GM23338 (cell line): Measurements from ENCODE around the gene MRPS17. TPM values are rescaled to one million over a fixed set of nuclear protein-coding genes. Genes with fewer than 3 reads are reported as not detected.

Experiments
- ATAC-seq: fragments of 200-7000 bp; cut with Tn5 transposase; 3 replicates; pipeline ENCODE4 v1.9.1; 2020
- DNase-seq: peaks from one replicate; pipeline ENCODE4 v3.0.0-alpha.2; 2015; ENCODE audit warnings: low spot score
- H2AFZ ChIP-seq: fragments of 200-600 bp; sonication (generic); 2 replicates; pipeline ENCODE4 v1.8.0; 2016; ENCODE audit warnings: antibody characterized with exemption, mild to moderate bottlenecking, moderate library complexity
- H3F3A ChIP-seq: fragments of 200-600 bp; sonication (generic); replicated peaks from 2 replicates; pipeline ENCODE4 v1.8.0; 2017; ENCODE audit warnings: antibody characterized with exemption, mixed run types, low read depth
- H3K27ac ChIP-seq: fragments of 200-600 bp; sonication (generic); 2 replicates; pipeline ENCODE4 v1.6.1; 2016; ENCODE audit warnings: low read depth
- H3K27me3 ChIP-seq: fragments of 200-600 bp; sonication (generic); 2 replicates; pipeline ENCODE4 v1.8.0; 2016; ENCODE audit warnings: mild to moderate bottlenecking, mixed run types, moderate library complexity; ENCODE audit not compliant: insufficient read depth
- H3K36me3 ChIP-seq: fragments of 200-600 bp; sonication (generic); 2 replicates; pipeline ENCODE4 v1.8.0; 2016; ENCODE audit warnings: mild to moderate bottlenecking; ENCODE audit not compliant: insufficient read depth
- H3K4me1 ChIP-seq: fragments of 200-600 bp; sonication (generic); 2 replicates; pipeline ENCODE4 v1.8.0; 2016; ENCODE audit warnings: mild to moderate bottlenecking, moderate library complexity; ENCODE audit not compliant: insufficient read depth
- H3K4me2 ChIP-seq: fragments of 200-600 bp; sonication (generic); 2 replicates; pipeline ENCODE4 v1.7.1; 2017; ENCODE audit warnings: mixed run types
- H3K4me3 ChIP-seq: fragments of 200-600 bp; sonication (generic); 2 replicates; pipeline ENCODE4 v1.6.1; 2016; ENCODE audit warnings: mixed run types
- H3K79me2 ChIP-seq: fragments of 200-600 bp; sonication (generic); replicated peaks from 2 replicates; pipeline ENCODE4 v1.8.0; 2017; ENCODE audit warnings: mild to moderate bottlenecking; ENCODE audit not compliant: insufficient read depth
- H3K9me2 ChIP-seq: fragments of 200-600 bp; sonication (generic); 2 replicates; pipeline ENCODE4 v1.8.0; 2017; ENCODE audit not compliant: insufficient read depth
- H4K20me1 ChIP-seq: fragments of 200-600 bp; sonication (generic); replicated peaks from 2 replicates; pipeline ENCODE4 v1.8.0; 2017; ENCODE audit warnings: mild to moderate bottlenecking; ENCODE audit not compliant: insufficient read depth
- H3K27ac Mint-ChIP-seq: 2 replicates; pipeline ENCODE4 v1.8.0; 2020; ENCODE audit warnings: inconsistent platforms, mild to moderate bottlenecking, moderate library complexity, mixed read lengths
- H3K27me3 Mint-ChIP-seq: 3 replicates; pipeline ENCODE4 v1.8.0; 2022; ENCODE audit warnings: low read depth, mild to moderate bottlenecking, moderate library complexity, mixed read lengths, inconsistent platforms; ENCODE audit not compliant: insufficient read depth, poor library complexity
- H3K36me3 Mint-ChIP-seq: 3 replicates; pipeline ENCODE4 v1.8.0; 2021; ENCODE audit warnings: low read depth, mild to moderate bottlenecking, inconsistent platforms, moderate library complexity, mixed read lengths
- H3K4me1 Mint-ChIP-seq: 3 replicates; pipeline ENCODE4 v1.8.0; 2020; ENCODE audit warnings: mild to moderate bottlenecking, inconsistent platforms, mixed read lengths
- H3K4me3 Mint-ChIP-seq: 3 replicates; pipeline ENCODE4 v1.8.0; 2021; ENCODE audit warnings: moderate library complexity, mild to moderate bottlenecking, inconsistent platforms, mixed read lengths
- H3K9me3 Mint-ChIP-seq: 3 replicates; pipeline ENCODE4 v1.8.0; 2020; ENCODE audit warnings: moderate library complexity, mild to moderate bottlenecking, inconsistent platforms, mixed read lengths
- CTCF ChIP-seq, 2 experiments: fragments of 200-600 bp in 1 of 2; sonication (generic) in 1 of 2; conservative IDR thresholded peaks; 2 replicates each; pipeline versions ENCODE4 v1.5.1 to v1.6.1; 2016 to 2017; ENCODE audit warnings: antibody characterized with exemption in 2 of 2, low read depth in 2 of 2, mild to moderate bottlenecking in 2 of 2, moderate library complexity in 1 of 2
- ETS1 ChIP-seq: IDR thresholded peaks from 2 replicates; pipeline ENCODE4 v1.6.1; 2016; ENCODE audit warnings: antibody characterized with exemption
- EZH2 ChIP-seq: fragments of 200-600 bp; sonication (generic); IDR thresholded peaks from one replicate; pipeline ENCODE4 v1.8.0; 2017; ENCODE audit warnings: antibody characterized with exemption, mild to moderate bottlenecking, low read depth; ENCODE audit not compliant: unreplicated experiment
- JUNB ChIP-seq: IDR thresholded peaks from one replicate; pipeline ENCODE4 v1.6.1; 2016; ENCODE audit warnings: antibody characterized with exemption; ENCODE audit not compliant: unreplicated experiment
- NANOG ChIP-seq: IDR thresholded peaks from 2 replicates; pipeline ENCODE4 v1.6.1; 2016; ENCODE audit warnings: antibody characterized with exemption, borderline replicate concordance
- POLR2AphosphoS5 ChIP-seq: IDR thresholded peaks from 2 replicates; pipeline ENCODE4 v1.6.1; 2016; ENCODE audit warnings: antibody characterized with exemption, low read depth
- STAT1 ChIP-seq: IDR thresholded peaks from one replicate; pipeline ENCODE4 v1.6.1; 2016; ENCODE audit warnings: antibody characterized with exemption; ENCODE audit not compliant: unreplicated experiment
- ZNF331 ChIP-seq: fragments of 250-450 bp; sonication (Bioruptor Pico); IDR thresholded peaks from 2 replicates; pipeline ENCODE4 v1.5.0; 2020; ENCODE audit warnings: low read depth, mild to moderate bottlenecking, moderate library complexity
- polyA plus RNA-seq: library from polyadenylated mRNA; unstranded; fragments of >200 nt; fragmentation: Nextera tagmentation; extraction: Ambion mirVana; gene quantifications from 2 replicates; pipeline ENCODE4 v1.2.1, GENCODE V29; 2016
- total RNA-seq: library from RNA; depleted of rRNA; stranded (reverse); fragments of >200 nt; shearing (Covaris generic); gene quantifications from 2 replicates; pipeline ENCODE4 v1.2.3, GENCODE V29; 2014

MRPS17 gene
- total and polyA plus RNA-seq, 2 experiments from 2014 or later: 14.6 to 100 TPM

GRCh38 chr7:55965805-55966421 is 14.2 kb downstream of the MRPS17 start (continued):
- no peak for TF ChIP-seq ETS1
- no peak for TF ChIP-seq NANOG
- no peak for TF ChIP-seq CTCF (conservative IDR thresholded peaks at IDR 0.05; ENCODE audit: low read depth in 2 of 2)
- no peak for TF ChIP-seq POLR2AphosphoS5
- no peak for TF ChIP-seq JUNB
- TF ChIP-seq ZNF331: no peak

- peaks cover 20% of the 10 kb centered on the region; the same call in 2 of the 3 replicates for H3K4me1 Mint-ChIP-seq
- ATAC-seq (no peak), DNase-seq (no peak)
- Histone ChIP-seq H3K27ac (peak overlapping the region; percentile 59; the same call in 1 of the 2 replicates), H2AFZ (no peak overlapping the region), H3F3A (0 out of 2 replicates have a peak, but pooled peaks cover 3% of the 10 kb centered on the region), H3K27me3 (peaks cover 13% of the 10 kb centered on the region), H3K4me1 (no peaks in the 10 kb centered on the region), H4K20me1 (no peaks in the 10 kb centered on the region; the same call in none of the 2 replicates), H3K79me2 (peaks cover 40% of the 10 kb centered on the region), H3K4me3 (no peak overlapping the region), H3K9me2 (no peaks in the 10 kb centered on the region), H3K36me3 (no peaks in the 10 kb centered on the region; the same call in 1 of the 2 replicates), H3K4me2 (no peak overlapping the region)
- H3K27me3 Mint-ChIP-seq: peaks cover 22% of the 10 kb centered on the region
- H3K36me3 Mint-ChIP-seq: peaks cover 10% of the 10 kb centered on the region
- TF ChIP-seq EZH2: no peak
- TF ChIP-seq CTCF (conservative IDR thresholded peaks at IDR 0.05; ENCODE audit: low read depth in 2 of 2): no peak
- no peak for TF ChIP-seq STAT1
- H3K27ac Mint-ChIP-seq: no peak overlapping the region
- H3K4me3 Mint-ChIP-seq: no peak overlapping the region
- H3K9me3 Mint-ChIP-seq: no peaks in the 10 kb centered on the region; the same call in 1 of the 3 replicates
Measured at GRCh38 chr7:55966851-55967250, 15.2 kb downstream of the MRPS17 start.
